Transverse colon (tissue), 4 donors: Measurements from ENCODE around the gene HOXC13. TPM values are rescaled to one million over a fixed set of nuclear protein-coding genes. Genes with fewer than 3 reads are reported as not detected.

ENCODE experiments used
- DNase-seq: peaks from one replicate; pipeline ENCODE4 v3.0.0-alpha.2; 2019
- H3K27ac ChIP-seq, 4 donors: fragments of 200-600 bp; sonication (generic); 2 replicates each; pipeline ENCODE4 v1.5.1; 2016 to 2018; ENCODE audit warnings: inconsistent platforms in 4 of 4
- H3K27me3 ChIP-seq: fragments of 200-600 bp; sonication (generic); 2 replicates; pipeline ENCODE4 v1.5.1; 2017; ENCODE audit warnings: inconsistent platforms
- H3K36me3 ChIP-seq, 4 donors: fragments of 200-600 bp; sonication (generic); 2 replicates each; pipeline ENCODE4 v1.5.1; 2017 to 2019; ENCODE audit warnings: inconsistent platforms in 4 of 4
- H3K4me1 ChIP-seq, 4 donors: fragments of 200-600 bp; sonication (generic); 2 replicates each; pipeline ENCODE4 v1.5.1; 2017 to 2020; ENCODE audit warnings: inconsistent platforms in 4 of 4
- H3K4me3 ChIP-seq, 4 donors: fragments of 200-600 bp; sonication (generic); 1 replicate in 1 of 4; 2 replicates in 3 of 4; pipeline versions ENCODE4 v1.5.1 to v1.6.1; 2017 to 2019; ENCODE audit warnings: inconsistent platforms in 4 of 4
- H3K9me3 ChIP-seq, 2 donors: fragments of 200-600 bp; sonication (generic); 2 replicates each; pipeline ENCODE4 v1.5.1; 2017 to 2019; ENCODE audit warnings: inconsistent platforms in 2 of 2
- EP300 ChIP-seq: sonication (generic); formaldehyde crosslinking; IDR thresholded peaks from one replicate; pipeline ENCODE4 v1.6.1; 2017; ENCODE audit warnings: antibody characterized with exemption, low read depth
- POLR2A ChIP-seq: fragments of 450-650 bp; IDR thresholded peaks from one replicate; pipeline ENCODE4 v1.6.1; 2016; ENCODE audit warnings: antibody characterized with exemption, mild to moderate bottlenecking, moderate library complexity
- POLR2AphosphoS5 ChIP-seq, 3 donors: sonication (generic); formaldehyde crosslinking; IDR thresholded peaks; one replicate each; pipeline ENCODE4 v1.6.1; 2016; ENCODE audit warnings: antibody characterized with exemption in 3 of 3
- WGBS, 2 donors: methylation state at CpG; one replicate each; pipeline ENCODE4 v1.1.5; 2018; ENCODE audit warnings: low coverage in 1 of 2; 5-methylcytosine and 5-hydroxymethylcytosine counted together
- in situ Hi-C, 4 donors: fragments of 200-750 bp; cut with MboI; loops; one replicate each; pipeline versions ENCODE4 v1.15.0 to v1.15.1; 2017; ENCODE audit warnings: low sequenced_read_pairs in 3 of 4, low pct_ligation_motif_present in 1 of 4, low pct_unique_long_range_greater_than_20kb in 1 of 4
- intact Hi-C: fragments of 100-400 bp; cut with DNase I; formaldehyde crosslinking; loops from one replicate; pipeline ENCODE4 v1.15.1; 2023; ENCODE audit warnings: low total_unique reads
- total RNA-seq, 4 donors: library from RNA; depleted of rRNA; stranded (reverse); fragments of >200 nt; gene quantifications; one replicate each; pipeline ENCODE4 v1.1.0, GENCODE V29; 2016
- TF ChIP-seq, protein P1 (sequence below), 5 experiments: fragments of 200-600 bp in 3 of 5; fragments of 450-650 bp in 2 of 5; sonication (generic) in 3 of 5; IDR thresholded peaks; 1 replicate in 2 of 5; 2 replicates in 3 of 5; pipeline ENCODE4 v1.5.1; 2016 to 2017; ENCODE audit warnings: antibody characterized with exemption in 5 of 5, inconsistent platforms in 3 of 5, mild to moderate bottlenecking in 2 of 5, moderate library complexity in 1 of 5

The HOXC13 gene
- total RNA-seq, 4 donors from 2014 or later, result not detected

DNA sequence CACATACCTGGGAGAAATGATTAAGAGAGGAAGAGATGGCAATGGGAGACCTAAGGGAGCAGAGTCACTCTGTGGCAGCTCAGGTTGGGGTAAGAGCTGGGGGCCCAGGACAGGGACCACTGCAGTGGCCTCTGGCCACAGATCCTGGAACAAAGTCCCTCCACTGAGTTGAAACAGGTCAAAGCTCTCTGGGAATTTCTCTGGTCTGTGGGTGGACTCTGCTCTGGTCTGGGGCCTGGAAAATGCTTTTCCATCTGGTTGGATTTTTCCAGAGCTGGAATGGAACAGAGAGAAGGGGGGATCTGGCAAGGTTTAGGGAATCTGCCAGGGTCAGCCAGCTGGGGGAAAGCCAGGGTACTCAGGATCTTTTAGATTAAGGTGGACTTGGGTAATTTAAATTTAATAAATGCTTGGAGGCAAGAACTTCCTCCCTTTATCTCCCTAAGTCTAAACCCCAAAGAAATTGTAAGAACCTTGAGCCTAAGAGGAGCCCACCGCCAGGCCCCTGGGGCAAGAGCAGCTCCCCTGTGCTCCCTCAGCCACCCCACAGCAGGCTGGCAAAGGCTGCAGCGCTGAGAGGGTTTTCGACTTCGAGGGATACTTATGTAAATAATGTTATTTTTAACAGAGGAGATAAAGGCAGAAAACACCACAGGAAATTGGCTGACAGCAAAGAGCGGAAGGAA lies 50.1 kb downstream of the HOXC13 start:
- H3K27me3 ChIP-seq, result peaks cover 100% of the 10 kb centered on the region
- in situ Hi-C loops, result loop anchor here in 1 of 4 donors (25.0 kb wide), 1 partner anchor 201 kb away; no protein-coding TSS in a partner anchor
- H3K9me3 ChIP-seq, result no peaks in the 10 kb centered on the region
- no peaks in the 10 kb centered on the region for H3K36me3 ChIP-seq
- intact Hi-C loops, result no loop called here
- H3K4me1 ChIP-seq, result peaks cover 7 to 22% (median 13%) of the 10 kb centered on the region in 4 donors
- DNase-seq, result no peak
- H3K4me3 ChIP-seq, result no peak overlapping the region
- TF ChIP-seq, protein P1, sequence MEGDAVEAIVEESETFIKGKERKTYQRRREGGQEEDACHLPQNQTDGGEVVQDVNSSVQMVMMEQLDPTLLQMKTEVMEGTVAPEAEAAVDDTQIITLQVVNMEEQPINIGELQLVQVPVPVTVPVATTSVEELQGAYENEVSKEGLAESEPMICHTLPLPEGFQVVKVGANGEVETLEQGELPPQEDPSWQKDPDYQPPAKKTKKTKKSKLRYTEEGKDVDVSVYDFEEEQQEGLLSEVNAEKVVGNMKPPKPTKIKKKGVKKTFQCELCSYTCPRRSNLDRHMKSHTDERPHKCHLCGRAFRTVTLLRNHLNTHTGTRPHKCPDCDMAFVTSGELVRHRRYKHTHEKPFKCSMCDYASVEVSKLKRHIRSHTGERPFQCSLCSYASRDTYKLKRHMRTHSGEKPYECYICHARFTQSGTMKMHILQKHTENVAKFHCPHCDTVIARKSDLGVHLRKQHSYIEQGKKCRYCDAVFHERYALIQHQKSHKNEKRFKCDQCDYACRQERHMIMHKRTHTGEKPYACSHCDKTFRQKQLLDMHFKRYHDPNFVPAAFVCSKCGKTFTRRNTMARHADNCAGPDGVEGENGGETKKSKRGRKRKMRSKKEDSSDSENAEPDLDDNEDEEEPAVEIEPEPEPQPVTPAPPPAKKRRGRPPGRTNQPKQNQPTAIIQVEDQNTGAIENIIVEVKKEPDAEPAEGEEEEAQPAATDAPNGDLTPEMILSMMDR (IDR thresholded peaks at IDR 0.05), result no peak
- TF ChIP-seq EP300, result no peak
- no peak overlapping the region for H3K27ac ChIP-seq
- 0 to 24% methylated on average over 1 to 5 of the region's 5 CpGs for WGBS, 2 donors

DNA sequence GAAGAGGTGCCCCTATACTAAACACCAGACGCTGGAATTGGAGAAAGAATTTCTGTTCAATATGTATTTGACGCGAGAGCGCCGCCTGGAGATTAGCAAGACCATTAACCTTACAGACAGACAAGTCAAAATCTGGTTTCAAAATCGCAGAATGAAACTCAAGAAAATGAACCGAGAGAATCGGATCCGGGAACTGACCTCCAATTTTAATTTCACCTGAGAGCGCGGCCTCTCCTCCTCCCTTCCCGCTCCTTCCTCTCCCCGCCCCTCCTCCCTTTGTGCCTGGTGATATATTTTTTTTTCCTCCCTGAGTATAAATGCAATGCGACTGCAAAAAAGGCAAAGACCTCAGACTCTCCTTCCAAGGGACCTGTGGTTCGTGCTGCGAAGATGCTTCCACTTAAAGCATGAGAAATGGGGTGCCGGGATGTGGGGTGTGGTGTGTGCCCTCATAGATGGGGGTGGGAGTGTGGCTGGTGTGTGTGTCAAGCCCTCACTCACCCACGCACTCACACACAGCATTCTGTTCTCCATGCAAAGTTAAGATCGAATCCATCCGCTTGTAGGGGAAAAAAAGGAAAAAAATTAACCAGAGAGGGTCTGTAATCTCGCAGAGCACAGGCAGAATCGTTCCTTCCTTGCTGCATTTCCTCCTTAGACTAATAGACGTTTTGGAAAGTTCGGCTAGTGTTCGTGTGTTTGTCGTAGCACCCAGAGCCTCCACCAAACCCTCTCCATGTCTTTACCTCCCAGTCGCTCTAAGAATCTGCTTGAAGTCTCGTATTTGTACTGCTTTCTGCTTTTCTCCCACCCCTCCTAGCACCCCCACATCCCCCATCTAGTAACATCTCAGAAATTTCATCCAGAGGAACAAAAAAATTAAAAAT lies 50.8 kb downstream of the HOXC13 start:
- no peak for DNase-seq
- 3 to 8% methylated on average over 24 to 28 of the region's 28 CpGs for WGBS, 2 donors
- in situ Hi-C loops, result loop anchor here in 1 of 4 donors (25.0 kb wide), 1 partner anchor 202 kb away; no protein-coding TSS in a partner anchor

DNA sequence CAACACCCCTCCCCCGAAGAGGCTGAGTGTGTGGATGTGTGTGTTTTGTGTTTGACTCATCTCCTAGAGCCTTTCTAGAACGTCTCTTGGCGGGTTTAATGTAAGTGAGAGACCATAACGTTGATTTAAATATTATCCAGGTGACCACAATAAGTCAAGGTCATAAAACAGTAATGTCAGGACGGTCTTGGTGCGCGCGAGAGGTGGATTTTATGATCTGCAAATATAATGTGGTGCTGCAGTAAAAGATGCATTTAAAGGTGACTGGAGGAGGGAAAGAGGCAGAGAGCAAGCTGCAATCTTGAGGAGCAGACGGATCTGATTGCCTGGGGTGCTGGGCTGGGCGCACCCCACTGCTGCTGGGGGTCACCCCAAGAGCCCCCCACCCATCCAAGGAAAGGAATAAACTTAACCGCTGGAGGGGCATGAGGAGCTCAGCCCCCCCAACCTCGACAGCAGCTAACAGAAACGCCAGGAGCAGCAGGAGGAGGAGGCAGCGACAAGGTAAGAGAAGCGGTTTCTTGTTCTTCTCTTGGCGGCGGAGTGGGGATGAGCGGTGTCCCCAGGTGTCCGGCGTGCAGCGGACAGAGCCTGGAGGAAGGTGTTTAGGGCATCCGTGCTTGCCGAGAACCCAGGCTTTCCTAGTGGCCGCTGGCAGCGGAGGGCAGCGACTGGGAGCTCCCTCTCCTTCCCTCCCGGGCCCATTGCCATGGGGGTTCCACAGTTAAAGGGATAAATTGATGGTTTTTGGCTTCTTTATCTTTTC lies 51.9 kb downstream of the HOXC13 start:
- H3K4me1 ChIP-seq, result peaks cover 18 to 29% (median 24%) of the 10 kb centered on the region in 4 donors
- TF ChIP-seq POLR2AphosphoS5 (IDR thresholded peaks at IDR 0.05) (no peak), POLR2A (no peak), EP300 (no peak)
- TF ChIP-seq, protein P1 (IDR thresholded peaks at IDR 0.05), result no peak
- in situ Hi-C loops (loop anchor here in 1 of 4 donors (25.0 kb wide), 1 partner anchor 203 kb away; no protein-coding TSS in a partner anchor), intact Hi-C loops (no loop called here)
- no peak overlapping the region for H3K27ac ChIP-seq
- H3K36me3 ChIP-seq, result no peaks in the 10 kb centered on the region
- DNase-seq, result no peak
- no peak overlapping the region for H3K4me3 ChIP-seq
- peaks cover 100% of the 10 kb centered on the region for H3K27me3 ChIP-seq
- H3K9me3 ChIP-seq, result no peaks in the 10 kb centered on the region
- 4 to 17% methylated on average over 6 to 26 of the region's 27 CpGs for WGBS, 2 donors

More for the DNA sequence above, 50.8 kb downstream of the HOXC13 start:
- intact Hi-C loops, result no loop called here
- no peaks in the 10 kb centered on the region for H3K36me3 ChIP-seq
- TF ChIP-seq POLR2A (no peak), POLR2AphosphoS5 (IDR thresholded peaks at IDR 0.05) (no peak)
- TF ChIP-seq, protein P1 (IDR thresholded peaks at IDR 0.05), result peak in 4 of 5 experiments; percentile 24 to 26 (median 25)
- H3K4me1 ChIP-seq, result peaks cover 10 to 28% (median 19%) of the 10 kb centered on the region in 4 donors
- H3K27ac ChIP-seq, result no peak overlapping the region
- peaks cover 100% of the 10 kb centered on the region for H3K27me3 ChIP-seq
- H3K9me3 ChIP-seq, result no peaks in the 10 kb centered on the region
- H3K4me3 ChIP-seq, result no peak overlapping the region
